Measurements from ENCODE around the gene EDN1. TPM values are rescaled to one million over a fixed set of nuclear protein-coding genes. Genes with fewer than 3 reads are reported as not detected.

EDN1 gene
- total RNA-seq, 1 donor from 2014 or later = 4.9 TPM

DNA sequence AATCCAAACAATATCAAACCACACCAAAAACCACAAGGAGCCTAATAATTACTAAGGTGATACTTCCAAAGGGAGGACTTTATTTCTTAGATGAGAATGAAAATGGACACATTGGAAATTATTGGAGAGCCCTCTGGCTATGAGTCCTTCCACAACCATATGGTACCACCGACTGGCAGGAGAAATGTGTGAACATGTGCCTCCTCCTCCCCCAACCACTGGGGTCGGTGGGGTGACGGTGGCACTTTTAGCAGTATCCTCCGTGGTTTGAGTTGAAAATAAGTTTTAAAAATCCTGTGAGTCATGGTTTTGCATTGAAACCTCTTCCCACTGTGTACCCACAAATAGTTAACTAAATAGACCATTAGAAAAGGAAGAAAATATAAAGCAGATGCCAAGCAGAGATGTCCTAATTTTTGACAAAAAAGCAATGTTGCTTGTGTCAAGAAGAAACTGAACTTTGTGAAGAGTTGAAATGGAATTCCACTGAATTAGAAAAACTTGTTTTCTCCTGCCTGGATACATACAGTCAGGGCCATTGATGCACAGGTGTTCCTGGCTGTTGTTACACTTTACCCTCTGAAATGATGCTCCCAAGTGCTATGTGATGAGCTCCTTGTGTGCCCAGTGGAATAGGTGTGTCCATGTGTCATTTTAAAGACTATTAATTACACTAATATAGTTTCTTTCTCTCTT, 3.2 kb downstream of the EDN1 start:
- FAIRE-seq (no peak), DNase-seq (ENCODE audit: low spot score in 2 of 2) (no peak)

DNA sequence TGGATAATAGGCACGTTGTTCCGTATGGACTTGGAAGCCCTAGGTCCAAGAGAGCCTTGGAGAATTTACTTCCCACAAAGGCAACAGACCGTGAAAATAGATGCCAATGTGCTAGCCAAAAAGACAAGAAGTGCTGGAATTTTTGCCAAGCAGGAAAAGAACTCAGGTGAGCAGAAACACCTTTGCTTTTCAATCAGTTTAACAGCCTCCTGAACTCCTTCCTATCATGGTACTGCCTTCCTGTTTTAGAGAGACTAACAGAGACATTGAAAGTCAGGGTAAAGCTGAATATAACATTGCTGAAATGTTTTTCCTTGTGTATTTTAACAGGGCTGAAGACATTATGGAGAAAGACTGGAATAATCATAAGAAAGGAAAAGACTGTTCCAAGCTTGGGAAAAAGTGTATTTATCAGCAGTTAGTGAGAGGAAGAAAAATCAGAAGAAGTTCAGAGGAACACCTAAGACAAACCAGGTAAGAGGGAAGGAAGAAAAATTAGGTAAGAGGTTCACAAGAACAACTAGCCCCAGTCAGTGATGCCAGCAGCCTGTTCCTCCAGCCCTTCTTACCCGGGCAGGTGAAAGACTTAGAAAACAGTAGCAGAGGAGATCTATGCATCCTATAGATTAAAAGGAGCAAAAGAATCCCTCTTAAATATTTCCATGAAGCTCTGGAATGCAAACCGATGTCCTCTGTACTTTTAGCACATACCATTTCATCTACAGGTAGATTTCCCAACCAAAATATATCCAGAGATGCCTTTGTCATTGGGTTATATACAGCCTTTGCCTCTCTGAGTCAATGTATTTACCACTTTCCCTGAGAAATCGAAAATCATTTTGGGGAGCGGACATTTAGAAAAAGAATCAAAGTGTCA, 4.0 kb downstream of the EDN1 start:
- FAIRE-seq = no peak

DNA sequence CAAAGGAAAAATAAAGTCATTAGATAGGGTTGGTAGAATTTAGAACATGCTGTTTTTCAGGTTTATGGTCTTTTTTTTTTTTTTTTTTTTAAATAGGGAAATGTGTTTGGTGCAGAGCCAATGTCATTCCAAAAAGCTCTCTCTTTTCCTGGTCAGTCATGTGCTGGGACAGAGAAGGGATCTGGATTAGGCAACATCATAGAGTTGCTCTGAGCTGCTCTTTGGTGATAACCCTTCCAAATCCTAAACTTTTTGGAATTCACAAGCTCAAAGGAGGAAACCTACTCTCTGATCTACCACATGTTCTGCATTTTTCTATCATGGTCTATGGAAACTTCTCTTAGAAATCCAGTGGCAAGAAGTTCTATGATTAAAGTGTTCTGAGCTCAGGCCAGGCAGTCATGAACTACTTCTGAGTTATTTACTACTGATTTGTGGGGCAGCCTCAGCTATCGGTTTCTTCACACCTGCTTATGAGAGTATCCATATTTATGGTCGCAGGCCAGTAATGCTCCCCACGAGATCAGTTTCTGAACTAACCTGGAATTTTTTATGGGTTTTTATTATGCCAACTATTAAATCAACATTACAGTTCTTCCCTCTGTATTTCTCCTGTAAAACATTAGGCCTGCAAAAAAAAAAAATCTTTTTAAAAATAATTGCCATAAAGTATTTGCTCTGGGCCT, 4.8 kb downstream of the EDN1 start:
- FAIRE-seq (no peak), DNase-seq (ENCODE audit: low spot score in 2 of 2) (no peak)

More for the DNA sequence above, 4.0 kb downstream of the EDN1 start:
- no peak for DNase-seq (ENCODE audit: low spot score in 2 of 2)

DNA sequence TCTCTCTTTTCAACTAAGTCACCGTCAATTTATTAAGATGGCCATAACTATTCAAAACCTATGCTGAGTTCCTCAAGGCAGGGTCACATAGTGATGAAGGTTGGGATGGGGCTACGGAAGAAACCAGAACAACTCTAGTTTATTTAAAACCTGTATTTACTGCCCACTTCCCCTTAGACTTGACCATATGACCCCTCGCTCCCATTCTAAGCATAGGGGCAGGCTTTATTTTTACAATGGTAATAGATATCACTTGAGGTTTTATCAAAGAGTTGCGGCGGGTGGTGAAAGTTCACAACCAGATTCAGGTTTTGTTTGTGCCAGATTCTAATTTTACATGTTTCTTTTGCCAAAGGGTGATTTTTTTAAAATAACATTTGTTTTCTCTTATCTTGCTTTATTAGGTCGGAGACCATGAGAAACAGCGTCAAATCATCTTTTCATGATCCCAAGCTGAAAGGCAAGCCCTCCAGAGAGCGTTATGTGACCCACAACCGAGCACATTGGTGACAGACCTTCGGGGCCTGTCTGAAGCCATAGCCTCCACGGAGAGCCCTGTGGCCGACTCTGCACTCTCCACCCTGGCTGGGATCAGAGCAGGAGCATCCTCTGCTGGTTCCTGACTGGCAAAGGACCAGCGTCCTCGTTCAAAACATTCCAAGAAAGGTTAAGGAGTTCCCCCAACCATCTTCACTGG, 5.5 kb downstream of the EDN1 start:
- DNase-seq (ENCODE audit: low spot score in 2 of 2) (no peak), FAIRE-seq (no peak)

DNA sequence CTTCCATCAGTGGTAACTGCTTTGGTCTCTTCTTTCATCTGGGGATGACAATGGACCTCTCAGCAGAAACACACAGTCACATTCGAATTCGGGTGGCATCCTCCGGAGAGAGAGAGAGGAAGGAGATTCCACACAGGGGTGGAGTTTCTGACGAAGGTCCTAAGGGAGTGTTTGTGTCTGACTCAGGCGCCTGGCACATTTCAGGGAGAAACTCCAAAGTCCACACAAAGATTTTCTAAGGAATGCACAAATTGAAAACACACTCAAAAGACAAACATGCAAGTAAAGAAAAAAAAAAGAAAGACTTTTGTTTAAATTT, 6.1 kb downstream of the EDN1 start:
- DNase-seq (ENCODE audit: low spot score in 2 of 2) = no peak
- no peak for FAIRE-seq

DNA sequence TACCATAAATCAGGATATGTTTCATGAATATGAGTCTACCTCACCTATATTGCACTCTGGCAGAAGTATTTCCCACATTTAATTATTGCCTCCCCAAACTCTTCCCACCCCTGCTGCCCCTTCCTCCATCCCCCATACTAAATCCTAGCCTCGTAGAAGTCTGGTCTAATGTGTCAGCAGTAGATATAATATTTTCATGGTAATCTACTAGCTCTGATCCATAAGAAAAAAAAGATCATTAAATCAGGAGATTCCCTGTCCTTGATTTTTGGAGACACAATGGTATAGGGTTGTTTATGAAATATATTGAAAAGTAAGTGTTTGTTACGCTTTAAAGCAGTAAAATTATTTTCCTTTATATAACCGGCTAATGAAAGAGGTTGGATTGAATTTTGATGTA, 6.4 kb downstream of the EDN1 start:
- no peak for FAIRE-seq
- DNase-seq (ENCODE audit: low spot score in 2 of 2) = no peak

DNA sequence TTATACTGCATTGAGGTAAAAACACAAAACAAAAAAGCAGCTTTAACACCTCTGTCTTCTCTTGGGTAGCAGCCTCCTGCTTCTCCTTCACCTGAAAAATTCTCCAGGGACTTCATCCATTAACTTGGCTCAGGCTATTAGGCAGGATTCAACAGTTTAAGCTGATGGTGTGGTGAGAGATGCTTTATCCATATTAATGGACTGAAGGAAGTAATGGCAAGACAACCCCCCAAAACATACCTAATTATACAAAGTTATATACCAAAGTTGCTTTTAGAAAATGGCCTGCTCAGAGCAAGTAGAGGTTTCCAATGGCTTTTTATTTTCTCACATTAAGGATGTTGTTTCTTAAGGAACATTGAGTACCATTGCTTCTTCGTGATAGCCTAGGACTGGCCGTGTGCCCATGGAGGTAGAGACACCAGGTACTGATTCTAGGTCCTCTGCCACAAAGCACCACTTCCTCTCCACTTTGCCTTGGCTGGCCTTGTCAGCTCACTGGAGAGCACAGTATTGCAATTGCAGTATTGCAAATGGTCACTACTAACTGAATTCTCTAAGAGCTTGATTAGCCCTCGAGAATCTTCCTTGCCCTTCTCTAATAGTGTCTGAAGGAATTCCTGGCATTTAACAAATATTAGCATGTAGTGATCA, 7.3 kb downstream of the EDN1 start:
- FAIRE-seq = no peak

DNA sequence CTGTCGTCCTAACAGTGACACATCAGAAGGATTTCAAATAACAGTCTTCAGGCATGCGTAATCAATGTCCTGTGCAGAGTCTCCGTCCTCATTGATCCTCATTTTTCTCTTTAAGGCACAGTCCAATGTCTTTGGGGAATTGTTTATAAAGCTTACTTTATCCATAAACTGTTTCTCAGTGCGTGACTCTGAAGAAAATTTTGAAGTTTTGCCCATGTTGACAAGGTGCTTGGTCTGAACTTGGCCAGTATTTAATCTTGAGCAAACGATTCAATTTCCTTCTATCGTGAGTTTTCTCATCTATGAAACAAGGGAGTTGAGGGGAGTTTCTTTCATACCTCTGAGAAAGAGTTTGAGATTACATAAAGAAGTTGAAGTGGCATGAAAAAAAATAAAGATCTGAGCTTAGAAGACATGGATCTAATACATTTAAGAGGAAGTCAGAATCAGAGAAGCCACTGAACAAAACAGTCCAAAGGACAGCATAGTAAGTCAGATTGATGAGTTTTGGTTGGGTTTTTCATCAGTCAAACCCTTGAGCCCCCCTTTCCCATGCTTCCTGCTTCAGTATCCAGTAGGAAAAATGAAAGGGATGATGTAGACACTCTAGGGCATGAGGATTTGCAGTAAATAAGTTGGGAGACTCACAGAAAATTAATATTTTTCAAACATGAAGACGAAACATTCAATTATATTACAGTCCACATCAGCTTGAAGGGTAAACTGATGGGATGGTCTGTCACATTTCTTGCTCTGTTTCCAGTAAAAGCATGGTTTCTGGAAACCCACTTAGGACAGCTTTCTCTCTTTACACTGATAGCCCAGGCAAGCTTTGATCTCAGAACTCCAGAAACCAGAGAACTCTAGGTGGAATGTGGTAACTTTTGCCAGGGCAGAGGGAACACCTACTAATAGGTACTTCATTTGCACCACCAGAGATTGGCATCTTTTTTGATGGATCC, 8.1 kb downstream of the EDN1 start:
- DNase-seq (ENCODE audit: low spot score in 2 of 2) = no peak
- no peak for FAIRE-seq

More for the DNA sequence above, 7.3 kb downstream of the EDN1 start:
- no peak for DNase-seq (ENCODE audit: low spot score in 2 of 2)

DNA sequence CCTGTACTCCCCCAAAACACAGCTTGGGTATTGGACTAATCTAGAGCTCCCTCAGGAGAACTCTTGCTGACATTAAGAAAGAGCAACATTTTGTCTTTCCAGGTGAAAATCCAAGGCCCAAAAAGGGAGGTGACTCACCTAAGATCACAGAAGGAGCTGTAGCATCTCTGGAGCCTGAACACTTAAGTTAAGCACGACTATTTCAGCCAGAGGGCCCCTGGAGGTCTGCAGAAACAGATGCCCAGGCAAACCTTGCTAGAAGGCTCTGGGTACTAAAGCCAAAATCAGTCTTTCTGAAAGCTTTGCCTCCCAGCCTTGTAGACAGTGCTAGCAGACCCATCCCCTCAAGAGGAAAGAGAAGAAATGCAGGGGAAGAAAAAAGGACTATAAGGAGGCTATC, 8.8 kb downstream of the EDN1 start:
- FAIRE-seq (no peak), DNase-seq (ENCODE audit: low spot score in 2 of 2) (no peak)

DNA sequence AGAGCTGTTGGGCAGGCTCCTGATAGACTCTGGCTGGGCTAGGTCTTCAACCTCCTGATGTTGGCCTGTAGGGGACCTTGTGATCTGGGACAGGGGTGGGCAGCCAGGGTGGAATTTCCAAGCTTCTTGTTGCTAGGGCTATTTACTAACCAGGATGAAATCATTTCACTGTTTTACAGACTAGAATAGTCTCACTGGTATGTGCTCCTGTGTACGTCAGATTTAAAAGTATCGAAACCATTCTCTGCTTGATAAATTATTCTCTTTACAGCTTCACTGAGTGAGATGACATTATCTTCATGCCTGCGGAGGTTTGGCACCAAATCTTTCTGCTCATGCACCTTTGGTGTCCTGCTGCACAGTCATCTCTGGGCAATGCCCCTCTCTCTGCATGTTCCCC, 10.9 kb downstream of the EDN1 start:
- FAIRE-seq (no peak), DNase-seq (ENCODE audit: low spot score in 2 of 2) (no peak)

DNA sequence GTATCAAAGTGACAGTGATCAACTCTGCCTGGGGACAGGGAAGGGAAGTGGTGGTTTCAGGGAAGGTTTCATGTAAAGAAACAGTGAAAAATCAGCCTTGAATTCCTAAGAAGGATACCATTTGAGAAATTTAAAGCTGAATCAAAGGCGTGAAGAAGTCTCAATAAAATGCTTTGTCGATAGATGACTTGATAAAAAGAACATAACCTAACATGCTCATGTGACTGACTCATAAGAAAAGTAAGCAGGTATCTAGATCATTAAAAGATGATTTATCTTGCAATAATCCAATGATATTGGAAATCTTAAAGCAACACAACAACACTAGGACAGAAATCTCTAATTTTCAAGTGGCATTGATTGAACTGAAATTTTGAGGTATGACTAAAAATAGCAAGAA, 14.3 kb downstream of the EDN1 start:
- DNase-seq (ENCODE audit: low spot score in 2 of 2) (no peak), FAIRE-seq (no peak)

DNA sequence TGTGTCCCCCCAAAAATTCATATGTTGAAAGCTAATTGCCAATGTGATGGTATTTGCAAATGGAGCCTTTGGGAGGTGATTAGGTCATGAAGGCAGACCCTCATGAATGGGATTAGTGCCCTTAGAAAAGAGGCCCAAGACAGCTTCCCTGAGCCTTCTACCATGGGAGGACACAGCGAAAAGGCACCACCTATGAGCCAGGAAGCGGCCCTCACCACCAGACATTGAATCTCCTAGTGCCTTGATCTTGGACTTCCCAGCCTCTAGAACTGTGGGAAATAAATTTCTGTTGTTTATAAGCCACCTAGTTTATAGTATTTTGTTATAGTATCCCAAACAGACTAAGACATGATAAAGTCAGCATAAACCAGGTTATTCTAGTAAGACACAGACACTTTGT, 18.9 kb downstream of the EDN1 start:
- no peak for DNase-seq (ENCODE audit: low spot score in 2 of 2)
- no peak for FAIRE-seq

DNA sequence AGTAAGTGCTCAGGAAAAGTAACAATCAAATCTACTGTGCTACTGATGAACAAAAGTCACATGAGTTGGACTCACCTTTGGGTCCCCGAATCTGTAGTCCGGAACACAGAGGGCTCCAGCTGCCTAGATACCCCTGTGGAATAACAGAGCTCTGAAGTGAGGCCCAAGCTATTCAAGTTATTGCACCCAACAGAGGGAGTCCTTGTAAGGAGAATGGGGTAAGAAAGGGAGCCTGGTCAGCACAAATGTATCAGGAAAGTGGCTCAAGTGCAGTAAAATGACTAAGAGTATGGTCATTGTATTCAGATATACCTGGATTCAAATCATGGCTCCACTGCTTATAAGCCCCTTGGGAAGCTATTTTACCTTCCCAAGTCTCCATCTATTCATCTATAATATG, 20.9 kb downstream of the EDN1 start:
- no peak for FAIRE-seq
- DNase-seq (ENCODE audit: low spot score in 2 of 2) = no peak

DNA sequence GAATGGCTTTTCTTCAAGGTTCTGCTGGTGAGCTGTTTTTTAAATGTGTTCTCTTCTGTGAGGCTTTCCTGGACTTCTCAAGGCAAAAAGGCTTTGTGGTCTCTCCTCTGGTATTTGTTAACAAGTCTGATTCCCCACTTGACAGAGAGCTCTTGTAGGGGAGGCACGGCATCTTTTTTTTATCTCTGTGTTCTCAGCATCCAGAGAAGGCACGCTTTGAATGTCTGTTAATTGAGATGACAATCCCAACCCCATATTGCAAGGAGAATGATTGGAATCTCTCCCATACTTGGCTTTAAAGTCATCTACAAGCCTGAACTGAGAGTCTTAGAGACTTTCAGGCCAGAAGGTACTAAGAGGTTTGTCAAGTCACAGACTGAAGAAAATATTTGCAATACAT, 22.6 kb downstream of the EDN1 start:
- no peak for DNase-seq (ENCODE audit: low spot score in 2 of 2)
- no peak for FAIRE-seq

DNA sequence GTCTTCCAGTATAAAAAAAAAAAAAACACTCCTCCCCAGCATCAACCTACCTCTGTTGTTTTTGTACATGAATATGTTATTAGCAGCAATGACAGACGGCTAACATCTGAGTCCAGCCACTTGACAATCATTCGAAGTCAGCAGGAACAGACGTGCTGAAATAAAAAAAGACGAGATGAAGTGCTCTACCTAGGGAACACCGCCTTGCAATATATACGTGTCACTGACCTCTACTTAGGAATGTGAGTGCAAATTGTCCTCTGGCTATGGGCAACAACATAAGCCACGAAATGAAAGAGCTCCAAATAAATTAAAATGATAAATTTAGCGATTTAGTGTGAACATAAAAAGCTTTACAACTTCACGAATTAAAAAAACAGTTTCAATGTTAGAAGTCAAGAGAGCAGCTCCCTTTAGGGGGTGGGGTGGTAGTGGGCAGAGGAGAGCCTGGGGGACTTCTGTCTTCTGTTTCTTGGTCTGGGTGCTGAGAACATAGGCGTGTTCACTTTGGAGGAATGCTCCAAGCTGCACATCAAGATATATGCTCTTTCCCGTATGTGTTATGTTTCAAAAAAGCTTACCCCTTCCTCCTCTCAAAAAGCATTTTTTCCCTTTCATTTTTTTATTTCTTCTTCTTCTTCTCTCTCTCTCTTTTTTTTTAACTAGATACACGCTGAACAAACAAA, 23.3 kb downstream of the EDN1 start:
- no peak for DNase-seq (ENCODE audit: low spot score in 2 of 2)
- no peak for FAIRE-seq

DNA sequence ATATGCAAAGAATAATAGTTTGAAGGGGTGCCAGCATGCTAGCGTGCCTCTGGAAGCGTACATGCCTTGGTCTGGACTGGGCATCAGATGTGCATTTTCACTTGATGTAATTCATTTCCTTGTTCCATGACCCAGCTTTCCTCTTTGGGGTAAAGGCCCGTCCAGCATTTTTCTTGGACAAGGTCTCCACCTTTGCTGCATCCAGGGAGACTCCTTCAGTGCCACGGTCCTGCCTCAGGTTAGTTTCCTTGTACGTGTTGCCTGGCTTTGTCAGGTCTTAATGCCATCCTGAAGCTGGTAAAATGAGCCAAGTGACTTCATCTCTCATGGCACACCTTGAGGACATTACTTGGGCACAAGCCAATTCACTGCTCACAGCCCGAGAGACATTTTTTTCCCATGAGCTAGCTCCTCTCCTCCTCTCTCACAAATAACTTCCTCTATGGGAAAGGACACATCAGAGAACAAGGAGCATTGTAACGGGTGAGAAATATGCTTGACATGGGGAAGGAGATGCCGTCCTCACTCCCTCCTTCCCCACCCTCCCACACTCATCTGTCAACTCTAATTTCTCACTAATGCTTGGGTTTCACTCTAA, 23.9 kb downstream of the EDN1 start:
- no peak for FAIRE-seq

DNA sequence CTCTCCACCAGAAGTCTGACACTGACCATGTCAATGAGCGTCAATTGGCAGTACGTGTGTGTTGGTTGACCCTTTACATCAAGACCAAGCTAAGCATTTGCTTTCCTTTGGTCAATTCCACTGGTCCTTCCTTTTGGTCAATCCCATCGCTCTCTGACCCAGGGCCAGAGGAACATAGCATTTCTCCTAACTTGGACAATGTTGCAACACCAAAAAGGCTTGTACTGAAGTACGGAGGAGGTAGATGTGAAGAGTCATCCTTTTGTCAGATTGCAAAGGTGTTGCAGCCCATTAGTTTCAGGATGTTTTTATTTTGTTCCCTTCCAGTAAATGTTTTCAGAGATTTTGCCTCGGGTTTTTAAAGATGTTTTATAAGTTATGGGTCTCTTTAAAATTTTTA, 24.6 kb downstream of the EDN1 start:
- no peak for DNase-seq (ENCODE audit: low spot score in 2 of 2)
- no peak for FAIRE-seq

More for the DNA sequence above, 23.9 kb downstream of the EDN1 start:
- no peak for DNase-seq (ENCODE audit: low spot score in 2 of 2)

Data from frontal cortex (tissue), 4 donors.